Measurements from ENCODE around the gene PODN. TPM values are rescaled to one million over a fixed set of nuclear protein-coding genes. Genes with fewer than 3 reads are reported as not detected.

PODN gene
- total RNA-seq, 1 experiment from 2014 or later: not detected

GRCh38 chr1:53050310-53050709 lies 11.7 kb upstream of the PODN start:
- no peak for DNase-seq (ENCODE audit: low read depth)

DNA sequence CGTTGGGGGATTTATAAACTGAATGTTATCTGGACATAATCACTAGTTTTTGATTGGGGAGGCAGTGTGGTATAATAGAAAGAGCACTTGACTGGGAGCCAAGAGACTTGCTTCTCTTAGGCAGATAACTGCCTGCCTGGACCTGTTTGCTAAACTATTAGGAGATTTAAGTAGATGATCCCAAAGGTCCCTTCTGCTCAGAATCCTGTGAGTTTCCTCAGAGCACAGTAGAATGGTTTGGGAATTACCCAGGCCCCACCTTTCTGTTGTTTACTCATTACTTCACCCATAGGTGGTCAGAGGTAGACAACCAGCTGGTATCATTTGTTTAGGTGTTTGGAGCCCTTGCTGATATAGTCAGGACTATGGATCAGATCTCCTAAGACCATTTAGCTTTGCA lies 10.3 kb upstream of the PODN start:
- DNase-seq (ENCODE audit: low read depth): no peak

GRCh38 chr1:53057127-53057526 lies 4.9 kb upstream of the PODN start:
- no peak for DNase-seq (ENCODE audit: low read depth)

- DNase-seq (ENCODE audit: low read depth): no peak
Measured at GRCh38 chr1:53060579-53060978, 1.4 kb upstream of the PODN start.

- no peak for DNase-seq (ENCODE audit: low read depth)
Measured at GRCh38 chr1:53061123-53061858, 722 bp upstream of the PODN start.

DNA sequence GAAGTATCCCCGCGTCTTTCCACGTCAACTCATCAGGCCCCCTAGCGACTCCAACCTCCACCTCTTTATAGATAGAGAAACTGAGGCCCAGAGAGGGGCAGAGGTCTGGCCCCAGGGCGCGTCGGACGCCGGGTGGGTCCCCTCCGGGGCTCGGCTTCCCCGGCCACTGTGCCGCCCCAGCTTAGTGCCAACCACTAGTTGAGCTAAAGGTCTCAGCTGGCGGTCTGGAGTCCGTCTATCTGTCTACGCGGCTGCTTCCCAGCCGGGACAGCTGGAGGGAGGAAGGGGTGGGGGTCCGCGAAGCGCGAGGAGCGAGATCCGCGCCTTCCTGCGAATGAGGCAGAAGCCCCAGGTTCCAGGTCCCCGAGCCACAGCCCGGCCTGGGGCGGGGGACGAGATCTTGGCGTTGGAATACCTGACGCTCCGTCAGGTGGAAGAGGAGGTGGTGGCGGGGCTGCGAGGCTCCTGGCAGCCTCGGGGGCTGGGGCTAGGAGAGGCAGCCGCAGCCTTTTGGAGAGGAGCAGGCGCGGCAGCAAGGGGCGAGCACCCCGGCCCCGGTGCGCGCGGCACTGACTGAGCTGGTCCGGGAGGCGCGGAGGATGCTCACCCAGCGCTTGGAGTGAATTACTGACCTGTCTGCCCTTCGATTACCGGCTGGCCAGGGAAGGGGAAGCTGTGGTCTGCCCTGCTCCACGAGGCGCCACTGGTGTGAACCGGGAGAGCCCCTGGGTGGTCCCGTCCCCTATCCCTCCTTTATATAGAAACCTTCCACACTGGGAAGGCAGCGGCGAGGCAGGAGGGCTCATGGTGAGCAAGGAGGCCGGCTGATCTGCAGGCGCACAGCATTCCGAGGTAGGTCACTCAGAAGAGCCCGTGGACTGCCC lies 937 bp downstream of the PODN start:
- DNase-seq (ENCODE audit: low read depth): no peak

DNA sequence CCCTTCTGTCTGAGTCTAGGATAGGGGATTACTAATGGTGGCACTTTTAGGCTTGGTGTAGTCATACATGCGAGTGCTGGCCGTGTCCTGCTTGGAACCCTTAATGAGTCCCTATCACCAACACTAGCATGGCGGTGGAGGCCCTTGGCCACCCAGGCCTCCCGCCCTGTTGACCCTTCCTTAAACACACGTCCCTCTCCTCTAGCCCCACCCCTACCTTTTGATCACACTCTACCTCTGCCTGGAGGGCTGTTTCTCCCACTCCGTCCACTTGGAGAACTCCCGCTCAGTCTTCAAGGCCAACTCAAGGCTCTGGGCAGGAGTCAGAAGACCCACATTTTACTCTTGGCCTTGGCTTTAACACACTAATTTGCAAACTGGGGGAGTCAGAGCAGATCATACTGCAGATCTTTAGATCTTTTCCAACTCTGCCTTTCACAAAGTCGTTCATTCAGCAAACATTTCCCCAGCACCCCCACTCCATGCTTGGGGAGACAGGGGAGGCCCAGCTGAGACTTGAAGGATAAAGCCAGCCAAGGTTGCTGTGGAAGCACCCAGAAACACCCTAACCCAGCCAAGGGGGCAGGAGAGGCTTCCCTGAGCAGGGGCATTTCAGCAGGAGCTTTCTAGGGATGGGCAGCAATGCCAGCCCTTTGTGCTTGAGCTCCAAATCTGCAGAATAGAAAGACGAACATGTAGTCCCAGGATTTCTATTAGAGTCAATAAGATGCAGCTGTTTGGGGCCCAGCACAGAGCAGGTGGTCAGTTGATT lies 1.9 kb downstream of the PODN start:
- no peak for DNase-seq (ENCODE audit: low read depth)

DNA sequence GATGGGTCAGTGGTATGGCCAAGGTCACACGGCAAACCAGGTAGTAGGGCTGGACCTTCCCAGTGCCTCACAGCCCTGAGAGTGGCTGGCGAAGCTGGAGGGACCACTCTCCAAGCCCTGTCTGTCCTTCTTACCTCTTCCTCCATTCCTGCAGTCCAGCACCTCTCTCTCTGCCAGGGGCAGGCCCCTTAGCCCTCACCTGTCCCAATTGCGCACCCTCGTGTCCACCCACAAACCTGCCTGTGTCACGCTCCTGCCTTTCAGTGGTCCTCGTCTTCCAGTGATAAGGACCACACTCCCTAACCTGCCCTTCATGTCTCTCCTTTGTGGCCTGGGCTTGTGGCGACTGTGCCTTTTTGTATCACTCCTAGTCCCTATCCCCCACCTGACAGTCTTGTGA lies 3.4 kb downstream of the PODN start:
- DNase-seq (ENCODE audit: low read depth): no peak

DNA sequence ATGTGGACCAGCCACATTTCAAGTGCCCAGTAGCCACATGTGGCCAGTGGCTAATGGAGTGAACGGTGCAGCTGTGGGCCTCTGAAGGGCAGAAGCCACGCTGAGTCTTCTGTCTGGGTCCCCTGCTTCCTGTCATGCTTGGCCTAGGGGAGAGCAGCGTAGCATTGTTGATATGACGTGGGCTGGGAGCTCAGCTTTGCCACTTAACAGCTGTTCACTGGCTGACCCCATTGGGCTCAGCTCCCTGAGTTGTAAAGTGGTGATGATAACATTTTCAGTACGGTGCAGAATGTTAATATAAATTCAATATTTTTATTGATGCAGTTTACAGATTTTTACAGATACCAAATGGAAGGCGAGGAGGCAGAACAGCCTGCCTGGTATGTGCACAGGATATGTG lies 4.5 kb downstream of the PODN start:
- DNase-seq (ENCODE audit: low read depth): no peak

DNA sequence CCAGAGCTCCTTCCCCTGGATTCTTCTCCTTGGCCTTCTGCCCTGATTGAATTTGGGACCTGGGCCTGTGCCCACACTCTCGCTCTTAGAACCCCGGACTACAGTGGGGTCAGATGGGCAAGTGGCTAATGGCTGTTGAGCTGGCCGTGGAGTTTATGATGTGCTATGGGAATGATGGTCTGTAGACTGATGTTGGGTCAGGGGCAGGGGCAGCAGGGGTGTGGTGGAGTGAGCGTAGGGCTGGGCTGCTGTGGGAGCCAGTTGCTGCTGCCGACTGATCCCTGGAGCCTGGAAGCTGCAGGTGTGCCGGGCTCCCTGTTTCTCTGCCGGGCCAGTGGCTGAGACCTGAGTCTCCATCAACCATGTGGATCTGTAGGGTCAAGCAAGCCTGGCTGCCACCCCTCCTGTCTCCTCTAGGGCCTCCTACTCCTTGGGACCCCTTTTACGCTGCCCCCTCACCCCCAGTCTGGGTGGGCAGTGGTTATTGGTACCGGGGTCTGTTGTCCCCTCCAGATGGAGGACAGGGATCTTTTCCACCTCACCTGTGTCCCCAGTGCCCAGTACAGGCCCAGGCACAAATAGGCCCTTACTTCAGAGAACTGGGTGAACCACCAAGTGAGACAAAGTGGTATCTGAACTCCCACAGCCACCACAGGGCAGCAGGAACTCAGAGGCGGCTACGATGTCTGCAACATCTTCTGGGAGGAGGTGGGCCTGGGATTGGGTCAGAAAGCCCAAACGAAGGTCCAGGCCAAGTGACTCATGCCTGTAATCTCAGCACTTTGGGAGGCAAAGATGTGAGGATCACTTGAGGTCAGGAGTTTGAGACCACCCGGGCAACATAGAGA lies 5.1 kb downstream of the PODN start:
- DNase-seq (ENCODE audit: low read depth): no peak

DNA sequence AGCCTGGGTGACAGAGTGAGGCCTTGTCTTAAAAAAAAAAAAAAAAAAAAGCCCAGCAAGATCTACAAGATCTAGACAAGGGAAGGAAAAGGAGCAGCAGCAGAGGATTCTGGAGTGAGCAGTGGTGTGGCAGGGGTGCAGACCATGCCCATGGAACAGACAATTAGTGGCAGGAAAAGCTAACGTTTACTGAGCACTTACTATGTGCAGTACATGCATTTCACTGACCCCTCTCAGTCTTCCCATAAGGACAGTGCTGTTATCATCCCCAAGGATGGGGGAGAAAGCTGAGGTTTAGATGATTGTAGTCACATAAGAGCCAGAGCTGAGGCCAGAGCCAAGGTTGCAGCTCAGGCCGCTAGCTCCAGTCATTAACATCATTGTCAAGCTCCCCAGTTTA lies 5.9 kb downstream of the PODN start:
- DNase-seq (ENCODE audit: low read depth): no peak

GRCh38 chr1:53068314-53069099 lies 6.5 kb downstream of the PODN start:
- DNase-seq (ENCODE audit: low read depth): no peak

GRCh38 chr1:53069265-53069662 lies 7.3 kb downstream of the PODN start:
- DNase-seq (ENCODE audit: low read depth): no peak

DNA sequence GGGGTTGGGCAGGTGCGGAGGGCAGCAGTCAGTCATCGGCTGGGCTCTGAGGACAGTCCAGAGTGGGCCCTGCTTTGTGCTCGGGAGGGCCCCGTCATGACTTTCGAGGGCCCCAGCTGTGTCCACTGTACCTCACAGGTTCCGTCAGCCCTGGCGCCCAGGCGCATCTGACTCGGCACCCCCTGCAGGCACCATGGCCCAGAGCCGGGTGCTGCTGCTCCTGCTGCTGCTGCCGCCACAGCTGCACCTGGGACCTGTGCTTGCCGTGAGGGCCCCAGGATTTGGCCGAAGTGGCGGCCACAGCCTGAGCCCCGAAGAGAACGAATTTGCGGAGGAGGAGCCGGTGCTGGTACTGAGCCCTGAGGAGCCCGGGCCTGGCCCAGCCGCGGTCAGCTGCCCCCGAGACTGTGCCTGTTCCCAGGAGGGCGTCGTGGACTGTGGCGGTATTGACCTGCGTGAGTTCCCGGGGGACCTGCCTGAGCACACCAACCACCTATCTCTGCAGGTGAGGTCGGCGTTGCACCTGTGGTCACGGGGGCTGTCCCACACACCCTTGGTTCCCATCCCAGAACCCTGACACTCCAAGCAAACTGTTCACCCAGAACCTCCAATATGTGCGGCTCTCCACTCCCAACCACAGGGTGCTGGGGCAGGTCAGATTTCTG lies 7.8 kb downstream of the PODN start:
- no peak for DNase-seq (ENCODE audit: low read depth)

DNA sequence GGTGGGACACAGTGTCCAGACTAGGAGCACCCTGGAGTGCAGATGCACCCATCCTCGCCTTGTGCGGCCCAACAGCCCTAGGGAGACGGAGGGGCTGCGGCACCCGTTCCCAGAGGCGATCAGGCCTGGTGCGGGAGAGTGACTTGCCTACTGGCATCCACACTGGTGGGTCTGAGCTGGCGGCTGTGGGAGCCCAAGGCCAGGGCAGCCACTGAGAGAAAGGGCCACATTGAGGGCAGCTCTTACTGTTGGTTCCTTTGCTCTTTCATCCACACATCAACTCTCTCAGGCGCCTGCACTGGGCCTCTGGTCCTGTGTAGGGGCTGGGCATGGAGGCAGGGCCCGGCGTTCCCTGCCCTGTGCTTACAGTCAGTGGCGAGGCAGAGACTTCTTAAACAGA lies 8.6 kb downstream of the PODN start:
- DNase-seq (ENCODE audit: low read depth): no peak

DNA sequence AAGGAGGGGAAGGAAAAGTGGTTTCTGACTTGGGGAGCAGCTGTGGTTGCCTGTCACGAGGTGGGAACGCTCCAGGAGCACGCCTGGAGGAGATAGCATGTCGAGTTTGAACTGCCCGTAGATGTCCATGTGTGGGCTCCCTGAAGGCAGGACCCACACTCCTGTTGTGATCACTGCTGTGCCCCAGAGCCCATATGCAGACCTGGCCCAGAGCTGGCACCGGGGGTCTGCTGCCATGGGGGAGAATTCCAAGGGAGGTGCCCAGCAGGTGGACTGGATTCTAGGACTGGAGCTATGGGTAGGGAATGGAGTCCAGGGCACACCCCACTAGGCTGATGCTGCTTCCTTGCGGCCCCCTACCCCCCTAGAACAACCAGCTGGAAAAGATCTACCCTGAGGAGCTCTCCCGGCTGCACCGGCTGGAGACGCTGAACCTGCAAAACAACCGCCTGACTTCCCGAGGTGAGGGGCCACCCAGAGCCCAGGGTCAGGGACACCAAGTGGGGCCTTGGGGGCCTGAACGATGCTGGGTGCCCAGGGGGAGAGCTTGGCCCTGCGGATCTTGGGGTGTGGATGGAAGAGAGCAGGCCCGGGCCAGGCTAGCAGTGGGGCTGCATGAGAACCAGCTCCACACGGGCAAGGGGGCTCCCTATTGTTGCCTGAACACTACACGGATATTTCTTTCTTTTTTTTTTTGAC lies 9.3 kb downstream of the PODN start:
- no peak for DNase-seq (ENCODE audit: low read depth)

DNA sequence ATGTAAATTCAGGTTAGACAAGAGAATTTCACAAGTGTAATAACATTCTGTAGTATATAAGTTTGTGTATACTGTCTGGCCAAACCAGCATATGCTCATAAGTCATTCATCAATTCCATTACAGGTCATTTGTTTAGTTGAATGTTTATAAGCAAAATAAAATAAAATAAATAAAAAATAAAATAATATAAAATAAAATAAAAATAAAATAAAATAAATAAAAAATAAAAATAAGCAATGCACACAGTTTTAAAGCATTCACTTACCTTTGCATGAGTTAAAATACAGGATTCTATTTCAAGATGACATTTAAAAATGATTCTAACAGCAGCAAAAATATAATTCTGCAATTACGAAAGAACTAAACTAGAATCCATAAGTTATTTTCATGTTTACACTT lies 9.9 kb downstream of the PODN start:
- DNase-seq (ENCODE audit: low read depth): no peak

- no peak for DNase-seq (ENCODE audit: low read depth)
Measured at GRCh38 chr1:53073287-53073686, 11.3 kb downstream of the PODN start.

DNA sequence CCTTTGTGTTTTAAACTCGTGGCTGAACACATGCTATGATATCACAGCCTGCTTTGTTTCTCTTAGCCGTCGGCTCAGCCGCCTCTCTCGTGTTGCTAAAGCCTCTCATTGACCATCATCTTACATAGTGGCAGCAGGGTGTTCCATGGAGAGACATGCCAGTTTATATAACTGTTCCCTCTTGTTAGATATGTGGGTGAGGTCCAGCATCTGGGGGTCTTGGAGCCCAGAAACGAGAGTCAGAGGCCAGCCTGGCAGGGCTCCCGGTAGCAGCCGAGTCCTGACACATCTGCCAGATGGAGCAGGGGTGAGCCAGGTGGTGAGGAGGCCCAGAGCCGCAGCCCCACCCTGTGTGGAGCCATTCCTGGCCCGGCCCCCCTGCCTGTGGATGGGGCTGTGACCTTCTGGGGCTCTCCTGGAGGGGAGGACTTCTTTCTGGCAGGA lies 11.9 kb downstream of the PODN start:
- DNase-seq (ENCODE audit: low read depth): no peak
